ENCODE measurements around the gene ADAMTS17.

ADAMTS17 gene

GRCh38 chr15:100341750-100342560, at the start of gene ADAMTS17:
ADAMTS17 (minus strand) TSS chr15:100341975; CDS start chr15:100341899, 76 bp downstream.
- DNase-seq (ENCODE audit: low read depth in 3 of 3), result peak; percentile 84 to 93 (median 93)

- no peak for DNase-seq (ENCODE audit: low read depth in 3 of 3)
Observed at GRCh38 chr15:100385300-100386050, 43.7 kb upstream of the ADAMTS17 start.

- no peak for DNase-seq (ENCODE audit: low read depth in 3 of 3)
Observed at GRCh38 chr15:100384108-100384410, 42.3 kb upstream of the ADAMTS17 start.

GRCh38 chr15:100383302-100384107, 41.7 kb upstream of the ADAMTS17 start:
- DNase-seq (ENCODE audit: low read depth in 3 of 3), result no peak

GRCh38 chr15:100373942-100374341, 32.2 kb upstream of the ADAMTS17 start:
- DNase-seq (ENCODE audit: low read depth in 3 of 3), result no peak

GRCh38 chr15:100373120-100373896, 31.5 kb upstream of the ADAMTS17 start:
- no peak for DNase-seq (ENCODE audit: low read depth in 3 of 3)

- DNase-seq (ENCODE audit: low read depth in 3 of 3), result no peak
Observed at GRCh38 chr15:100372739-100373119, 31.0 kb upstream of the ADAMTS17 start.

GRCh38 chr15:100355342-100355741, 13.6 kb upstream of the ADAMTS17 start:
- DNase-seq (ENCODE audit: low read depth in 3 of 3), result no peak

GRCh38 chr15:100353449-100353848, 11.7 kb upstream of the ADAMTS17 start:
- DNase-seq (ENCODE audit: low read depth in 3 of 3), result no peak

GRCh38 chr15:100350434-100351226, 8.9 kb upstream of the ADAMTS17 start:
- no peak for DNase-seq (ENCODE audit: low read depth in 3 of 3)

- peak; percentile 69 to 75 (median 74) for DNase-seq (ENCODE audit: low read depth in 3 of 3)
Observed at GRCh38 chr15:100349696-100350433, 8.1 kb upstream of the ADAMTS17 start.

GRCh38 chr15:100349321-100349695, 7.5 kb upstream of the ADAMTS17 start:
- no peak for DNase-seq (ENCODE audit: low read depth in 3 of 3)

- DNase-seq (ENCODE audit: low read depth in 3 of 3), result no peak
Observed at GRCh38 chr15:100348578-100348977, 6.8 kb upstream of the ADAMTS17 start.

- no peak for DNase-seq (ENCODE audit: low read depth in 3 of 3)
Observed at GRCh38 chr15:100346866-100347512, 5.2 kb upstream of the ADAMTS17 start.

GRCh38 chr15:100345438-100345837, 3.7 kb upstream of the ADAMTS17 start:
- no peak for DNase-seq (ENCODE audit: low read depth in 3 of 3)

- DNase-seq (ENCODE audit: low read depth in 3 of 3), result no peak
Observed at GRCh38 chr15:100343251-100343650, 1.5 kb upstream of the ADAMTS17 start.

- no peak for DNase-seq (ENCODE audit: low read depth in 3 of 3)
Observed at GRCh38 chr15:100341239-100341749, 481 bp downstream of the ADAMTS17 start.

- DNase-seq (ENCODE audit: low read depth in 3 of 3), result no peak
Observed at GRCh38 chr15:100340721-100341238, 995 bp downstream of the ADAMTS17 start.

- no peak for DNase-seq (ENCODE audit: low read depth in 3 of 3)
Observed at GRCh38 chr15:100339999-100340398, 1.8 kb downstream of the ADAMTS17 start.

All from stimulated activated CD4-positive, alpha-beta T cell treated with anti-CD3 and anti-CD28 coated beads, TNF-alpha, amount 100 ng/mL, for 4 hours (primary cell).